Fibroblast of mammary gland (primary cell): Measurements from ENCODE around the gene UBR4.

Experiments
- DNase-seq: peaks from one replicate; pipeline ENCODE4 v3.0.0-alpha.2; 2010; ENCODE audit warnings: low read depth
- H3K4me3 ChIP-seq: 2 replicates; pipeline ENCODE4 v1.5.1; 2011; ENCODE audit warnings: low read depth, mild to moderate bottlenecking, low read length, moderate library complexity; ENCODE audit not compliant: control insufficient read depth
- TF ChIP-seq, protein P1 (sequence below): conservative IDR thresholded peaks from 2 replicates; pipeline ENCODE4 v1.5.1; 2011; ENCODE audit warnings: low read depth, low read length, inconsistent platforms; ENCODE audit not compliant: control insufficient read depth, insufficient read depth

The UBR4 gene

DNA sequence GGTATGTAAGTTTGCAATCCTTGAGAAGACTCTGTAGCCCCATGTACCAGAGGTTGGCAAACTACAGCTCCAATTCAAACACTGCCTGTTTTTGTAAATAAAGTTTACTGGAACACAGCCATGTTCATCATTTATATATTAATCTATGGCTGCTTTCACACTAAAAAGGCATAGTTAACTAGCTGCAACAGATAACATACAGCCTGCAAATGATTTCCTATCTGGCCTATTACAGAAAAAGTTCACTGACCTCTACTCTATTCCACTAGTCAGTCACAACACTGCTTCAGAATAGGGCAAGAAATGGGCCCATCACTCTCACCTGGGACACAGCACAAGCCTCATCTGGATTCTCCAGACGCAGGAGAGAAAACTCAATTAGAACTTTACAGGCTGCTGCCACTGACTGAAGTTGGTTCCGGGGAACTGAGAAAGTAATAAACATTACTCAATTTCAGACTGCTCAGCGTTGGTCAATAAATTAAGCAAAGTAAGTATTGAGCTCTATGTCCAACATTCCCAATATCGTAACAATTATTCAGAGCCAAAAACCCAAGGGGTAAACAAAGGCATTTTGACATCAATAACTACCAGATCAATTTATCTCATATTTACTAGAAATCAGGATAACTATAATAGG lies 10.6 kb downstream of the UBR4 start:
- TF ChIP-seq, protein P1, sequence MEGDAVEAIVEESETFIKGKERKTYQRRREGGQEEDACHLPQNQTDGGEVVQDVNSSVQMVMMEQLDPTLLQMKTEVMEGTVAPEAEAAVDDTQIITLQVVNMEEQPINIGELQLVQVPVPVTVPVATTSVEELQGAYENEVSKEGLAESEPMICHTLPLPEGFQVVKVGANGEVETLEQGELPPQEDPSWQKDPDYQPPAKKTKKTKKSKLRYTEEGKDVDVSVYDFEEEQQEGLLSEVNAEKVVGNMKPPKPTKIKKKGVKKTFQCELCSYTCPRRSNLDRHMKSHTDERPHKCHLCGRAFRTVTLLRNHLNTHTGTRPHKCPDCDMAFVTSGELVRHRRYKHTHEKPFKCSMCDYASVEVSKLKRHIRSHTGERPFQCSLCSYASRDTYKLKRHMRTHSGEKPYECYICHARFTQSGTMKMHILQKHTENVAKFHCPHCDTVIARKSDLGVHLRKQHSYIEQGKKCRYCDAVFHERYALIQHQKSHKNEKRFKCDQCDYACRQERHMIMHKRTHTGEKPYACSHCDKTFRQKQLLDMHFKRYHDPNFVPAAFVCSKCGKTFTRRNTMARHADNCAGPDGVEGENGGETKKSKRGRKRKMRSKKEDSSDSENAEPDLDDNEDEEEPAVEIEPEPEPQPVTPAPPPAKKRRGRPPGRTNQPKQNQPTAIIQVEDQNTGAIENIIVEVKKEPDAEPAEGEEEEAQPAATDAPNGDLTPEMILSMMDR = no peak
- no peak for DNase-seq
- H3K4me3 ChIP-seq = no peak overlapping the region

DNA sequence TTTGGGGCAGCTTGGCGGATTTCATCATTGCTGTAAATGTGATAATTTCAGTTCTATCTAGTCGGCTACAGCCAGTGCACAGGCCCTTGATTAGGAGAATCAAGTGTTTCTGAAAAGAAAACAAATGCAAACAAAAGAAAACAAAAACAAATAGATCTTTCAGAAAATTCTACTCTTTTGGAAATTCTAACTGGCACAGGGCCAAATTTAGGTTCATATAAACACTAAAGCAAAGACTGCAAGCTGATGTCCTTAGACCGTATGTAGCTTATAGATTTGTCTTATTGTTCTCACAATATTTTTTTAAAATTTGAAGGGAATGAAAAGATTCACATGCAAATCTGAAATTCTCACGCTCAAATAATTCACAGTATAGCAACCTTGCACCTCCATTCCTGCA lies 11.2 kb downstream of the UBR4 start:
- TF ChIP-seq, protein P1 = no peak
- H3K4me3 ChIP-seq = no peak overlapping the region
- DNase-seq = no peak

DNA sequence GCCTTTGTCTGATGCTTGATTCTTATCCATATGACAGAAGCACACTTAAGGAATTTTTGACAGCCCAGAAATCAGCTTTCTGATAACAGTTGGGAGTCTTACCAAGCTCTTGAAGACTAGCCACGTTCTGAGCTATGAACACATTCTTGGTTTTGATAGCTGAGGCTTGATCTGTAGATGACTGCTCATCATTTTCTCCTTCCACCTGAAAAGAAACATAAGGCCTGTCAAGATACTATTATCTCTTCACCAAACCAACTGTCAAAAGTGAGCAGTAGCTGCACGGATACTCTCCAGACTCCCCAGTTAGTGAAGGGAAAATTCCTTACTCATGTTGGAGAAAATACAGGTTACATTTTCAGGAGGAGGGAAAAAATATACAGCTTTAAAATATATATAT lies 12.2 kb downstream of the UBR4 start:
- TF ChIP-seq, protein P1 = no peak
- H3K4me3 ChIP-seq = no peak overlapping the region
- no peak for DNase-seq

DNA sequence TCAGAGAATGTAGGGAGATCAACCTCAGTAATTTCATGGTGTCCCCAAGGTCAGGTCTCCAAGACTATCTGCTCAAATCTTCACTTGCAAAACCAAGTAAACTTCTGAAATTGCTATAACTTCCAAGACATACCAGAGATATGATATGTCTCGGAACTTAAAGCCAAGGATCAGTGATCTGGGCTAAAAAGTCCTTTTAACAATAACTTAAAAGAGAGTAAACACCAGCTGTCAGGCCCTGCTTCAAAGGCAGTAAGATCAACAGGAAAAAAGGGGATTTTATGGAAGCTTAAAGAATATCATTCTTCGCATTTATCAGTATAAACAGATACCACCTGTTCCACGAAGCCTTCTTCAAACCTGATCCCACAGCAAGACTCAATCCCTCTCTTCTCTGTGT lies 13.7 kb downstream of the UBR4 start:
- no peak for DNase-seq
- TF ChIP-seq, protein P1 = no peak
- no peak overlapping the region for H3K4me3 ChIP-seq

DNA sequence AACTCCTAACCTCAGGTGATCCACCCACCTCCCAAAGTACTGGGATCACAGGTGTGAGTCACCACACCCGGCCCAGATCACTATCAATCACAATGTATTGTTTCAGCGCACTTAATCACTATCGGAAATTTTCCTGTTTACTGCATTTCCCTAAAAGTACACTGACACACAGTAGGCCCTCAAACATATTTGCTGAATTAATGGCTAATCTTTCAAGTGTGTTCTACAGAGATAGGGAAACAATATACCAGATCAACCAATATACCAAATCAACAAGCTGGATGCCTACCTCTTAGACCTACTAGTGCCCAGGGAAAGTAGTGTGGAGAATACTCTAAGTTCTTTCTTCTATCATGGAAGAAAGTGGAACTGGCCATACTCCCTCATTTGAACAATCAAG lies 17.1 kb downstream of the UBR4 start:
- TF ChIP-seq, protein P1 = no peak
- H3K4me3 ChIP-seq = no peak overlapping the region
- no peak for DNase-seq

DNA sequence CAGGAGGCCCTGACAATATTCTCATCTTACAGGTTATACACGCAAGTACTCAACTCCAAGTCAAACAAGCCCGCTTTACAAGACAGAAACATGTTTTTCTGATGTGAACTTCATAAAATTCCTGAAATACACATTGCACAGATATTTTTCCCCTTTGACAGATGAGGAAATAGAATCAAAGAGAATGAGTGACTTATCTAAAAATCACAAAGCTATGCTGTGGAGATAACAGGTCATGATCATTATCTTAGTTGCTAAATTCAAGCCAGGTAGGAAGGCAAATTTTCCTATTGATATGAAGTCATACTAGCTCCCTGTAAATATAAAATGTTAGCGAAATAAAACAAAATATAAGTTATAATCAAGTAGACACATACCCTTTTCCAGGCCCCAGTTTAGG lies 18.3 kb downstream of the UBR4 start:
- H3K4me3 ChIP-seq = no peak overlapping the region
- TF ChIP-seq, protein P1 = no peak
- no peak for DNase-seq

DNA sequence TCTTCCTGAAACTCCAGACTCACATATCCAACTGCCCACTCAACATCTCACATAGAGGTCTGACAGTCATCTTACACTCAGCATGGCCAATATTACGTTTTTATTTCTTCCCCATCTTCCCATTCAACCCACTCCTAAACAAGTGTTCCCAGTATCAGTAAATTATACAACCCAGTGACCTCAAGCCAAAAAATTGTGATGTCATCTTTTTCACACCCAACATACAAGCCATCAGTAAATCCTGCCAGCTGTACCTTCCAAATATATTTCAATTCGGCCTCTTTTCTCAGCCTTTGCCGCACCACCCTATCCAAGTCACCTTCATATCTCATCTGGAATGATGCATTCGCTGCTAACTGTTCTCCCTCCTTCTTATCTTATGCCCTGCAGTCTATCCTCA lies 19.6 kb downstream of the UBR4 start:
- no peak overlapping the region for H3K4me3 ChIP-seq
- DNase-seq = no peak
- TF ChIP-seq, protein P1 = no peak
